Measurements from ENCODE around the gene NT5E.

Gene NT5E

DNA sequence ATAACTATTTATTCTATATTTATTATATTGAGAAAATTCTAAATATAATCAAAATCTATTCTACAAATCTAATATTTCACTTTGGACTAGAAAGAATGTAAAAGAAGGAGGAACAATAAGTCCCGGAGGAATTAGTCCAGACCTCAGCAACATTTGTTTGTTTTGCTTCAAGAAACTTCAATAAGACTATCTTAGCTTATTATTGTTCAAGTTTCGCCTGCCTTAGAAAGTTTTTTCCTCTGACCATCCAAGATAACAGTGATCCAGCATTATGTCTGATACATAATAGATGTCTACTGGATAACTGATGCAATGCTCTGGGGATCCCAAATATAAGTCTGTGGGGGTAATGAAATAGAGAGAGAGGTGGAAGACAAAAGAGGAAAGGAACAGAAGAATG lies 28.7 kb upstream of the NT5E start:
- FAIRE-seq (no peak), DNase-seq (ENCODE audit: insufficient read length, low spot score) (no peak)

- no peak for DNase-seq (ENCODE audit: insufficient read length, low spot score)
- FAIRE-seq, result no peak
Measured at GRCh38 chr6:85421972-85422371, 27.9 kb upstream of the NT5E start.

- DNase-seq (ENCODE audit: insufficient read length, low spot score), result no peak
- FAIRE-seq, result no peak
Measured at GRCh38 chr6:85422996-85423395, 26.9 kb upstream of the NT5E start.

DNA sequence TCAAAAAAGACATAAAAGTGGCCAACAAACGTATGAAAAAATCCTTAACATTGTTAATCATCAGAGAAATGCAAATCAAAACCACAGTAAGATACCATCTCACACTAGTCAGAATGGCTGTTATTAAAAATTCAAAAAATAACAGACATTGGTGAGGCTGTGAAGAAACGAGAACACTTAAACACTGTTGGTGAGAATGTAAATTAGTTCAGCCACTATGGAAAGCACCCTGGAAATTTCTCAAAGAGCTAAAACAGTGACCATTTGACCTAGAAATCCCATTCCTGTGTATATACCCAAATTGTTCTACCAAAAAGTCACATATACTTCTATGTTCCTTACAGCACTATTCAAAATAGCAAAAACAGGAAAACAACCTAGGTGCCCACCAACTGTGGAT lies 24.9 kb upstream of the NT5E start:
- DNase-seq (ENCODE audit: insufficient read length, low spot score) (no peak), FAIRE-seq (no peak)

GRCh38 chr6:85425997-85426396 lies 23.9 kb upstream of the NT5E start:
- DNase-seq (ENCODE audit: insufficient read length, low spot score), result no peak
- no peak for FAIRE-seq

GRCh38 chr6:85428486-85428885 lies 21.4 kb upstream of the NT5E start:
- DNase-seq (ENCODE audit: insufficient read length, low spot score), result no peak
- no peak for FAIRE-seq

- FAIRE-seq (no peak), DNase-seq (ENCODE audit: insufficient read length, low spot score) (no peak)
Measured at GRCh38 chr6:85429346-85429745, 20.5 kb upstream of the NT5E start.

DNA sequence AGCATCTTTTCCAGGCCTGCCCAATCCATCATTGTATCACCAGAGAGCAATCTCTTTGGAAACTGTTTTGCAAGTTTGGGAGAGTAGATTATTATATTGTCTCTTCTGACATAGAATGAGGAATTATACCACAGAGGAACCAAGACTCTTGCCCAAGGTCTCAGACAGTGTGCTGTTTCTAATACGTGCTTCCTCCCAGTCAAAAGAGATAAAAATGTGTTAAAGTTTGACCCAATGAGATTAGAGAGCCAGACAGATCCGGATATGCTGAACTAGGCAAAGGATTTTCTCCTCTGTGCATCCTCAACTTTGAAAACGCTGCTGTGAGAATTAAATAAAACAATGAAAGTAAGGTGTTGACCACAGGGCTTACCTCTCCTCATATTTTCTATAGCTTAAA lies 18.6 kb upstream of the NT5E start:
- DNase-seq (ENCODE audit: insufficient read length, low spot score) (no peak), FAIRE-seq (no peak)

DNA sequence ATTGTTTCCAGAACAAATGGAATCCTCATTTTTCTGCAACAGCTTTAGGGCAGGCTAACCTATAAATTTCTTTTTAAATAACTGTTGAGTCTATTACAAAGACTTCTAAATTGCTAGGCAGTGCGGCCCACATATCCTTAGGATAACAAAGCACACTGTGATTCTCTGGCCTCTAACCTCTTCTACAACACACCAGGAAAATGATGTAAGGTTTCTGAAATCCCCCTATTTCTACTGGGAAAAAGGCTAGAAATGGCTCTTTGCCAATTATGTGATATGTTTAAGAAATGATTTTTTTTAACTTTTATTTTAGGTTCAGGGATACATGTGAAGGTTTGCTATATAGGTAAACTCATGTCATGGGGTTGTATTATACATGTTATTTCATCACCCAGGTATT lies 17.3 kb upstream of the NT5E start:
- FAIRE-seq (no peak), DNase-seq (ENCODE audit: insufficient read length, low spot score) (no peak)

DNA sequence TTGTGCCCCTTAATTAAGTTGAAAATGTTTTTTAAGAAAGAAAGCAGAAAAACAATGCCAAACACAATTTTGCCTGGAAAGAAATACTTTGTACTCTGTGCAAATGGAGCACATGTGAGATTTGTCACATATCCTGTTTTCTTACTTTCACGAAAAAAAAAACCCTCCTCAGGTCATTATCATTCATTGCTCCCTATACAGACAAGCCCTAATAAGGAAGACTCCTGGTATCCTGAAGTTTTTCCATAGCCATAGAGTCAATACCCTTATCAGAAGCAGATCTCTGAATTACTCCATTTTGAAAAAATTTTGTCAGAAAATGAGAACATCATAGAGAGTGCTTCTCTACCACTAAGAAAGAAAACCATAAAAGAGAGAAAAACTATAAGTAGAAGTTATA lies 14.0 kb upstream of the NT5E start:
- FAIRE-seq, result no peak
- DNase-seq (ENCODE audit: insufficient read length, low spot score), result no peak

GRCh38 chr6:85436411-85436810 lies 13.5 kb upstream of the NT5E start:
- DNase-seq (ENCODE audit: insufficient read length, low spot score), result no peak
- no peak for FAIRE-seq

- DNase-seq (ENCODE audit: insufficient read length, low spot score), result no peak
- FAIRE-seq, result no peak
Measured at GRCh38 chr6:85436939-85437495, 12.9 kb upstream of the NT5E start.

DNA sequence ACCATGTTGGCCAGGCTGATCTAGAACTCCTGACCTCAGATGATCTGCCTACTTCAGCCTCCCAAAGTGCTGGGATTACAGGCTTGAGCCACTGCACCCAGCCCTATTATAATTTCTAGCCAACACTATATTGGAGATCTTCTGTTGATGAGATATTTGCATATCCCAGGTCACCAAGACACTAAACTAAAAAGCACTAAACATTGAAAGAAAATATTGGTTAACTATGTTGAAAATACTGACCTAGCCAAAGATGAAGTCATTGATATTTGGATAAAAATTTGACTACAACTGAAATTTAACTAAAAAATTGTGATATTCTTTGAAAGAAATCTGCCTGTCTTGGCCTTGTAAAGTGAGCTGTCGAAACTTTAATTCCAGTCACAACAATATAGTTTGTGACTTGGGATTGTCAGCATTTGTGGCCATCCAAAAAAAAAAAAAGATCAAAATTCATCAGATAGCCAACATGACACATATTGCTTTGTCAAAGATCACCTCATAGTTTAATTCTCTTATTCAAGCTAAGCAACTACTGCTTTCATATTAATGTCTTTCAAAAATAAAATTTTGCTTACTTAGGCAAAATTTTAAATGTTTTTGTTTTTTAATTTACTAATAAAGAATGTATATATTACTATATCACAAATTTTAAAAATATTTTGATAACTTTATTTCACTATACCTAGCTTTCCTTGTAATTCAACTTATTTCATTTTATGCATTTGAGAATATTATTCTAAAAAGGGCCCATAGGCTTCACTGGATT lies 6.3 kb upstream of the NT5E start:
- no peak for DNase-seq (ENCODE audit: insufficient read length, low spot score)
- FAIRE-seq, result no peak

GRCh38 chr6:85449388-85449817 lies 480 bp upstream of the NT5E start:
- peak; percentile 92 for FAIRE-seq
- peak; percentile 48 for DNase-seq (ENCODE audit: insufficient read length, low spot score)

GRCh38 chr6:85451565-85452306 lies 1.9 kb downstream of the NT5E start:
- DNase-seq (ENCODE audit: insufficient read length, low spot score) (no peak), FAIRE-seq (no peak)

- DNase-seq (ENCODE audit: insufficient read length, low spot score) (no peak), FAIRE-seq (no peak)
Measured at GRCh38 chr6:85452441-85452881, 2.6 kb downstream of the NT5E start.

DNA sequence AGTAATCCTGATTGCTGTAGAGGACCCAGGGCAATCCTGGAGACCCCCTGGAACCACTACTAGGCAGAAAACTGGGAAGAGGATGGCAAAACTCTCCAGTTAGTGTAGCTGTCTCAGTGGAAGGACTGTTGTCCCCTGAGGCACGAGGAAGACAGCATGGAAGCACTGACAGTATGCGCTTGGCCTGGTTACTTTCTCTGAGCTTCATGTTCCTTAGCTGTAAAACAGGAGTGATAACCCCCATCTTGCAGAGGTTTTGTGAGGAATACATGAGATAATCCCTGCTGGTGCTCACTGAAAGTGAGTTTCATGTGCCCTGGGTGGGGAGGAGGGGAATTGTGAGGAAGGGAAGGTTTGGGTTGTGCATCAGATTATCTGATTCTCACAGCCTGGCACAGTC lies 3.2 kb downstream of the NT5E start:
- DNase-seq (ENCODE audit: insufficient read length, low spot score) (no peak), FAIRE-seq (no peak)

DNA sequence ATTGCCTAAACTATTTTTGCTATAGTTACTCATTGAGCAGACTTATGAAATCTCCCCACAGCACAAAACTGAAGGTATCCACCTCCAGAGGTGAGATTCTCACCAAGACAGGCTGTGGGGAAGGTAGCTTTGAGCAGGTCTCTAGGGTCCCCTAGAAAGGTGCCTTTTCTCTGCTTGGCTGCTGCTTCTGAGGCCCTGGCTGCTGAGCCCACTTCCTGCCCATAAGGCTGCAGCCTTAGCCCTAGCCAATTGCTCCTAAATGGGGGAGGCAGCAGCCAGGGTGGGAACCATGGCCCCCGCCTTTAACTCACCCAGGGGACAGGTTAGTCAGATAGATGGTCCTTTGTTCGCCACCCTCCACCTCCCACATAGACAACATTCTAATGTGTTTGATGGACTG lies 3.6 kb downstream of the NT5E start:
- no peak for FAIRE-seq
- DNase-seq (ENCODE audit: insufficient read length, low spot score), result no peak

- DNase-seq (ENCODE audit: insufficient read length, low spot score) (no peak), FAIRE-seq (no peak)
Measured at GRCh38 chr6:85455471-85456026, 5.7 kb downstream of the NT5E start.

DNA sequence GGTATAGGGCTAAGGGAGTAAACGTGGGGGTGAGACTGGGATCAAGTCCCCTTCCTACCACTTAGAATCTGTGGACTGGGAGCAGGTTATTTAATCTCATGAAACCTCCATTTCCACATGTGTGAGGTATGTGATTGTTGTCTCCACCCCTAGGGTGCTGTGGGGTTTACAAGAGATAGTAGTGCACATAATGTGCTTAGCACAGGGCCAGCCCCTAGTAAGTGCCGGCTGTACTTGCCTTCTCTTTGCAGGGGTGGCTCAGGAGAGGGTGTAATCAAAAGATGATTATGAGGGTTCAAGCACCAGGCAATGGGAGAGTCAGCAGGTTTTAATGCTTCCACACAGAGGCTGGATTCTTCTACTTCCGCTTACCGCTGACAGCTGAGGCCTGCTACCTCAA lies 6.9 kb downstream of the NT5E start:
- FAIRE-seq (no peak), DNase-seq (ENCODE audit: insufficient read length, low spot score) (no peak)

DNA sequence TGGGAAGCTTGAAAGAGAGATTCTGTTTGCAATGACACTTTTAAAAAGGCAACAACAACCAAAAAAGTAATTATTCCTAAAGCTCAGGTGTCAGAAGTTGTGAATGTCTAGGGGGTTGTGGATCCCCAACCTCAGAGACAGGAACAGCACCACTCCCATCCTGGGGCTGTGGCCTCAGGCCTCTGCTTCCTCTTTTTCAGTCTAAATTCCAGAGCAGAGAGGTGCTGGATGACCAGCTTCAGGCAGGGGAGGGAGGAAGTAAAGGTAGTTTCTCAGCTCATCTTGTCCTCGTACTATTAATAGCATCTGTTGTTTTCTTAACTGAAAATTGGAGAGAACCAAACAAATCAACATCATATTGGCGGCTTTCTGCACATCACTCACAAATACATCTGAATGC lies 8.3 kb downstream of the NT5E start:
- FAIRE-seq (no peak), DNase-seq (ENCODE audit: insufficient read length, low spot score) (no peak)

DNA sequence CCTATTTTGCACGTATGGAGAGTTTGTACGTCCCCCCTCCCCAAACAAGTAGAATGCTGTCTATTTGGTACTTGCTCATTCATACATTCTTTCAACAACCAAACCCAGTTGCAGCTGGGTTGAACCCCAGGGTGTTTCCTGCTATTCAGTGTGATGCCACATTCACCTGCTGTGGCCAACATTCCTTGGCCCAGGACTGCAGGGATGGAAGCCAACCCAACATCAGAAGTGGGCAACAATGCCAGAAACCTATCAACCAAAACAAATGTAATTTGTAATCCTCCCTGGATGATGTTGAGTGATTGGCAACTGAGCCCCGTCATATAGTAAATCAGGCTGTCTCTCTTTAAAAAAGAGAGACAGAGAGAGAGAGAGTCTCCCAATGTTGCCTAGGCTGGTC lies 8.9 kb downstream of the NT5E start:
- FAIRE-seq (no peak), DNase-seq (ENCODE audit: insufficient read length, low spot score) (no peak)

Data from GM19239 (cell line).